Epidermal melanocyte (primary cell): Measurements from ENCODE around the gene CPAMD8.
A peak's percentile ranks its signal among the peaks of the same experiment; 100 is the strongest.

Experiments
- DNase-seq: peaks from one replicate; pipeline ENCODE4 v3.0.0; 2011; ENCODE audit warnings: low spot score; ENCODE audit not compliant: insufficient read length

Gene CPAMD8

DNA sequence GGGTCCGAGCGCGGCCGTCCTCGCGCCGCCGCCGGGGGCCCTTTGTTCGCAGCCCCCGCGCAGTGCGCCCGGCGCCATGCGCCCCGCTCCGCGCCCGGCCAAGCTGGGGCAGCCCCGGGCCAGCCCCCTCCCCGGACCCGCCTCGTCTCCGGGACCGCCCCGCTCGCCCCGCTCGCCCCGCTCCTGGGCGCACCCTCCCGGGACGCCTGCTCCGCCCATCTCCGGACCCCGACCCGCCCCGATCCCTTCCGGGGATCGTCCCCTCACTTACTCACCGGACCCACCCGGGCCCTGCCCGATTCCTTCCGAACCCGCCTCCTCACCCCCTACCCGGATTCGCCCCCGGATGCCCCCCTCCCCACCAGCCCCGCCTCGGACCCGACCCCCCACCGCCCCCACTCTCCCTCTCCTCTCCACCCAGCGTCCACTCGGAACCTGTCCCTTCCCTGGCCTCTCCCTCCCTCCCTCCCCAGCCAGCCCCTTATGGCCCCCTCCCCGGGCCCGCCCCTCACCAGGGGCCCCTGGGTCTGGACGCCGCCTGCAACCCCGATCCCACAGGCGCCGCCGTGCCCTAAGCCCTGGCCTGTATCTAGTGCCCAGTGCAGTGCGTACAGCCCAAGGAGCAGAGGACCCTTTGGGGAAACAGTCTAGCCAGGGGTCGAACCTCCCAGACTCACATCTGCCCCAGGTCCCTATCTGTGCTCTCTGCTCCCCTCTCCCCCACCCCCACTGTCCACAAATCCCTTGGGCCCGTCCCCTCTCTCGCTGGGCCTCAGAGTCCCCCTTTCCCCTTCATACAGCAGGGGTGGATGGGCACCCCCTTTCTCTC is at the start of gene CPAMD8:
TSS of gene CPAMD8 (minus strand) at position 105 of the 829 bp plus-strand sequence. CDS start 168 bp downstream, outside the sequence.
- DNase-seq: no peak

GRCh38 chr19:17075864-17076542 is 49.4 kb upstream of the CPAMD8 start:
- DNase-seq: no peak

GRCh38 chr19:17075035-17075863 is 48.6 kb upstream of the CPAMD8 start, which contains the start of the genes HAUS8 and MYO9B:
HAUS8 (minus strand) TSS chr19:17075452; CDS start chr19:17075422, 30 bp downstream.
MYO9B (plus strand) TSS chr19:17075777; CDS start chr19:17101718, 25,941 bp downstream.
- DNase-seq: peak; percentile 90

GRCh38 chr19:17074634-17075034 is 48.0 kb upstream of the CPAMD8 start:
- DNase-seq: no peak

DNA sequence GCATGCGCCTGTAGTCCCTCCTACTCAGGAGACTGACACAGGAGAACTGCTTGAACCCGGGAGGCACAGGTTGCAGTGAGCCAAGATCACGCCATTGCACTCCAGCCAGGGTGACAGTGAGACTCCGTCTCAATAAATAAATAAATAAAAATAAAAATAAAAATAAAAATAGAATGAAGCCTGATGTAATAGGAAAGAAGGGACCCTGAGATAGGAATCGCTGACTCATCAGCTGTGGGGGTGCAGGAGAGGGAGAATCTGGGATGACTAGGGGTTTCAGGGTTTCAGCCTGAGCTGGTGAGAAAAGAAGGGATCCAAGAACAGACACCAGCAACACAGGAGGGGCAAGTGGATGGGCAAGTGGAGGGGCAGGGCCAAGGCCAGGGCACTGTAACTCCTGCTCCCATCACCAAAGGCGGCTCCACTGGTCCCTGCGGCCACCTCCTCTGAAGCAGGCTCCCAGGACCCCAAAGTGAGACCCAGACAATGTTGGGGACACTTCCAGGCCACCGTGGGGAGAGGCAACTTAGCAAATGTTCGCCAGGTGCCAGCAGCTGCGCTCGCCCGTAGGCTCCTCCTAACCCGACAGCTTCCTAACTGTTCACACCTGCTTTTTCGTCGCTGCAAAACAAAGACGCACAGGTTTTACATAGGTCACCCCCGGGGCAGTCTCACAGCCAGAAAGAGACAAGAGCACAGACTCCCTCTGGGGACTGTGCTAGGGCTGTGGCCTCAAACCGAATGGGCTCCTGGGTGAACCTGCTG is 47.4 kb upstream of the CPAMD8 start:
- DNase-seq: no peak

DNA sequence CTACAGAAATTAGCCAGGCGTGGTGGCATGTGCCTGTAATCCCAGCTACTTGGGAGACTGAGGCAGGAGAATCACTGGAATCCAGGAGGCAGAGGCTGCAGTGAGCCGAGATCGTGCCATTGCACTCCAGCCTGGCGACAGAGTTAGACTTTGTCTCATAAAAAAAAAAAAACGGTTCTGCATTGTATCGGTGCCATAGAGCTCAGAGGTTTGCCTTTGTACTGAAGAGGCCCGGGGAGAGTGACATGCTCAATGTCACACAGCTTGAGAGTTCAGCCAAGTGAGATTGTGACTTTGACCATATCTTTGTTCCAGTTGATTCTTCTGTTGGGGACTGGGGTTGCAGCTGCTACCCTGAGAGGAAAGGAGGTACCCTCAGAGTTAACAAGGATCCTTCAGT is 44.3 kb upstream of the CPAMD8 start:
- DNase-seq: no peak

GRCh38 chr19:17070421-17070820 is 43.8 kb upstream of the CPAMD8 start:
- DNase-seq: no peak

DNA sequence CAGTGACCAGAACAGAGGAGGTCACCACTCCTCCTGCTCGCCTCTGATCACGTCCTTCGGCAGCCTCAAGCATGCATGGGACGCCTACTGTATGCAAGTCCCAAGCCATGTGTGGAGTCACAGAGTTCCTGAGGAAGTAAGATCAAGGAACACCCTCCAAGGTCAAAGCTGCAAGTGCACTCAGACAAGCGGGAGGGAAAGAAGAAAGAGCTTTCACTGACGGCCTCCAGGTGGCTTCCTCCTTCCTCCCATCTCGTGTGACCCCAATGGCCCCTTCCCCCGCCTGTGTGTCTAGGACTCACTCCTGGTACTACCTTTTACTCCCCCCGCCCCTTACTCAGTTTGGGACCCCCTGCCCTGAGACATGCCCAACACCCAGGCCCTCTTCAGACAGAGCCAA is 42.6 kb upstream of the CPAMD8 start:
- no peak for DNase-seq

- no peak for DNase-seq
Observed at GRCh38 chr19:17063428-17063827, 36.8 kb upstream of the CPAMD8 start.

DNA sequence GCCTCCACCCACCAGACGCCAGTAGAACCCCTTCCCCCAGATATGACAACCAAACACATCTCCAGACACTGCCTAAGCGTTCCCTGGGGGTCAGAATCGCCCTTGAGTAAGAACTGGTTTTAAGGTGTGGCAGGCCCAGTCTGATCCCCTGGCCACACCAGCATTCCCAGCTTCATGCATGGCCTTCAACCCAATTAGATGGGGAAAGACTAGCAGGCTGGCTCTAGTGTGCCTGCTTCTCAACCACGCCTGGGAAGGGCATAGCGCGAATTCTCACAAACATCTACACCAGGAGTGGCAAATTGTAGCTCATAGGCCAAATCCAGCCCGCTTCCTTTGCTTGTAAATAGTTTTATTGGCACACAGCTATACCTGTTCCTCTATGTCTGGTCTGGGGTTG is 35.1 kb upstream of the CPAMD8 start:
- DNase-seq: no peak

GRCh38 chr19:17061205-17061604 is 34.6 kb upstream of the CPAMD8 start:
- no peak for DNase-seq

DNA sequence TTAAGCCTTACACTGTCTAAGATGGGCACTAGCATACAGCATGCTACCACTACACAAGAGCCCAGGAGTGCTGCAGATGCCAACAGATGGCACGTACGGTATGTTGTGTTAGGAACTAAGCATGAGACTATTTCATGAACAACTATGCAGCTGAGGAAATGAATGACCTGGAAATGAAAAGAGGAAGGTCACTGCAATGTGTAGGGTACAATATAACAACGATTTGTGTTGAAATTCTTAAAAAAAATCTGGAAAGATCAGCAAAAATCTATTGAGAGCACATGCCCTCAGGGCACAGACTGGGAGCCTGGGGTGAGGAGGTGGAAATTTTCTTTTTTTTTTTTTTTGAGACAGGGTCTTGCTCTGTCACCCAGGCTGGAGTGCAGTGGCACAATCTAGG is 34.2 kb upstream of the CPAMD8 start:
- no peak for DNase-seq

DNA sequence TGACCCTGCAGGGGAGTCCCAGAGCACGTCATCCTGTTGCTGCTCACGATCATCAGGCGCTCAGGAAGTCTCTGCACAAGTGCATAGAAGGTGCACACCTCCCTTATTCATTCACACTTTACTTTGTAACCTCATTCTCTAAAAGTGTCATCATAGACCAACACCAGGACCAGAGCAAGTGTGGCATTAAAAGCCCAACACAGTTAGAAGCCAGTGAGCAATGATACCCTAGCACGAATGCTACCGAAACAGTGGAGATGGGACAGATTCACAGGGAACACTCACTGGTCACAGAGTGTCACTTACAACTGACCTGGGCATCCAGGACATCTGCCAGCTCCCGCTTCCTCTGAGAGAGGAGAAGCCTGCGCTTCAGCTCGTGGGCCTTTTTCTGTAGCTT is 31.6 kb upstream of the CPAMD8 start:
- no peak for DNase-seq

GRCh38 chr19:17055636-17056035 is 29.0 kb upstream of the CPAMD8 start:
- DNase-seq: no peak

- DNase-seq: no peak
Observed at GRCh38 chr19:17054746-17055145, 28.1 kb upstream of the CPAMD8 start.

DNA sequence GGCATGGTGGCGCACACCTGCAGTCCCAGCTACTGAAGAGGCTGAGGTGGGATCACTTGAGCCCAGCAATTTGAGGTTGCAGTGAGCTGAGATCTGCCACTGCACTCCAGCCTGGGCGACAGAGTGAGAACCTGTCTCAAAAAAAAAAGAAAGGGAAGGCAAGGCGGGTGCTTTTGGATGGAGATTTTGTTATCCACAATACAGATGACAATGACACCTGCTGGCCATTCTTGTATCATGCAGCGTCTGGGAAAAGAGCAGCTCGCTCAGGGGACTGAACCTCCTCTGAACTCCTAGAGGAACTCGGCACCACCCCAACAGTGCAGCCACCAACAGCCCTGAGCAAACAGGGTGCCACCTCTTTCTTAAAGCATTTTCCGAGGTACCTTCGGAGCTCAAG is 25.8 kb upstream of the CPAMD8 start:
- DNase-seq: no peak

GRCh38 chr19:17049711-17050280 is 23.2 kb upstream of the CPAMD8 start:
- DNase-seq: no peak

DNA sequence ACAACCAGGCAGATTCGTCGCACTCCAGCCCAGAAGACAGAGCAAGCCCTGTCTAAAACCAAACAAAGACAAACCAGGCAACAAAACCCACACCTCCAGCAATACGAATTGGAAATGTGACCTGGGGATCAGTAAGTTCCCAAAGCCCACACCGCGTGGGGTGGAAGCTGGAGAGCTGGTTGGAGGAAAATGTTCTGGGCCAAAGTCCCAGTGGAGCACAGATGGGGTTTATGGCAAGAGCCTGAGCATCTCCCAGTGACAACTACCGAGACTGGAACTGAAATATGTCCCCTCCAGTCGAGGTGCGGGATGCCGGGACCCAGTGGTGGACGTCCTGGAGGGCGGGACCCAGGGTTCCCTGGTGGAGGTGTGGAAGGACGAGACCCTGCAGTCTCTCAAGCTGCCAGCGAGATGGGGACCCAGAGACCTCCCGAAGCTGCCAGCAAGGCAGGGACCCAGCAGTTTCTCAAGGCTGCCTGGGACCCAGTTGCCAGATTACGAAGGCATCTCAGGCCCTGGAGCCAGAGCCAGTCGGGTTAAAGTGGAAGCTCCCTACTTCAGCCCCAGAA is 22.4 kb upstream of the CPAMD8 start:
- no peak for DNase-seq

- no peak for DNase-seq
Observed at GRCh38 chr19:17045907-17046502, 19.4 kb upstream of the CPAMD8 start.

- DNase-seq: no peak
Observed at GRCh38 chr19:17043744-17044143, 17.1 kb upstream of the CPAMD8 start.
